Activated CD4-positive, alpha-beta T cell treated with anti-CD3 and anti-CD28 coated beads for 1 hour (primary cell): ENCODE measurements around the gene NCOA1.
"Not testable (repeated sequence)": the region's sequence is repeated elsewhere in the genome, so short reads cannot be mapped to it uniquely, and the experiment has no call there.

ENCODE experiments used
- DNase-seq: peaks from one replicate; pipeline ENCODE4 v3.0.0-alpha.2; 2020

Gene NCOA1

GRCh38 chr2:24477229-24477628, 13.8 kb upstream of the NCOA1 start:
- no peak for DNase-seq

GRCh38 chr2:24478243-24478642, 12.8 kb upstream of the NCOA1 start:
- DNase-seq: no peak

GRCh38 chr2:24480245-24480644, 10.8 kb upstream of the NCOA1 start:
- DNase-seq: no peak

DNA sequence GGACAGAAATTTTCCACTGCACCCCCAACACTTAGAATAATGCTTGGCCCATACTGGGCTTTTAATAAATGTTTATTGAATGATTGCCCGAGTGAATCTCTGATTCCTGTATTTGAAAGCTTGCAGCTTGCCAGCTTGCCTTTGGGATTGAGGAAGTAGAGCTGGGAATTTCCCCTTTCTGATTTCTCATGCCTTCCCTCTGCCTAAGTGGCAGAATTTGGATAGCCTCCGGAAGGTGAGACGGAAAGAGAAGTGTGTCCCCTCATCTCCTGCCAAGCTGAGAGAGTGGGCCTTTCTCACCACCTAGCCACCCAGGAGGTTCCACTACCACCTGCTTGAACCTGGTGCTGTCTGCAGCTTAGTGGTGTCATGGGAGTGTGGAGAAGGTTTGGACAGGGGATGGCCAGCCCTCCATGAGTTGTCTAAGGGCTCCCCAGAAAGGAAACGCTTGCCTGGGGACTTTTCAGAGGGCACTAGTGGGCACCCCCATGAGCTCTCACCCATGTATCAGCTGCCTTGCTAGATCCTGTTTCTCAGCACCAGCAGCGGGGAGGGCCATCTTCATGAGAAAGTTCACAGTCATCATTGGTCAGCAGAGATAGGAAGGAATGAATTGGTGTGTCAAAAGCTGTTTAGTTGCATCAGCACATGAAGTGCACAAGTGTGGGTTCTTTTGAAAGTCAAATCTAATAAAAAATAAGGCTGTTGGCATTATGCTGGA, 8.6 kb upstream of the NCOA1 start:
- no peak for DNase-seq

DNA sequence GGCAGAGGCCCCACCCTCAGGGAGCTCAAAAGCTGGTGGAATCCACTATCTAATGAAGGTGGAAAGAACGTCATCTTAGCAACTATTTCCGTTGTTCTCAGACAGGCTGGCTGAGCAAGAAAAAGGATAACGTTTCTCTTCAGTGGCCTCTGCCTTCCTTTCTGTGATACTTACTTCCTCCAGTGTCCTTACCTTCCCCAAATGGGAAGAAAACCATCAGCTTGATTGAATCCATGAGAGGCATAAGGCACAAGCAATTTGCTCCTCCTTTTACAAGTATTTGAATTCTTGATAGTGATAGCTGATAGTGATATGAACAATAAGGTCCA, 8.1 kb upstream of the NCOA1 start:
- no peak for DNase-seq

DNA sequence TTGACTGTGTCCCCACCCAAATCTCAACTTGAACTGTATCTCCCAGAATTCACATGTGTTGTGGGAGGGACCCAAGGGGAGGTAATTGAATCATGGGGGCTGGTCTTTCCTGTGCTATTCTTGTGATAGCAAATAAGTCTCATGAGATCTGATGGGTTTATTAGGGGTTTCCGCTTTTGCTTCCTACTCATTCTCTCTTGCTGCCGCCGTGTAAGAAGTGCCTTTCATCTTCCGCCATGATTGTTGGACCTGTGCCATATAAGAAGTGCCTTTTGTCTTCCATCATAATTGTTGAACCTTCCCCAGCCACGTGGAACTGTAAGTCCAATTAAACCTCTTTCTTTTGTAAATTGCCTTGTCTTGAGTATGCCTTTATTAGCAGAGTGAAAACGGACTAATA, 6.4 kb upstream of the NCOA1 start:
- not testable (repeated sequence) for DNase-seq

GRCh38 chr2:24485197-24485596, 5.9 kb upstream of the NCOA1 start:
- DNase-seq: no peak

DNA sequence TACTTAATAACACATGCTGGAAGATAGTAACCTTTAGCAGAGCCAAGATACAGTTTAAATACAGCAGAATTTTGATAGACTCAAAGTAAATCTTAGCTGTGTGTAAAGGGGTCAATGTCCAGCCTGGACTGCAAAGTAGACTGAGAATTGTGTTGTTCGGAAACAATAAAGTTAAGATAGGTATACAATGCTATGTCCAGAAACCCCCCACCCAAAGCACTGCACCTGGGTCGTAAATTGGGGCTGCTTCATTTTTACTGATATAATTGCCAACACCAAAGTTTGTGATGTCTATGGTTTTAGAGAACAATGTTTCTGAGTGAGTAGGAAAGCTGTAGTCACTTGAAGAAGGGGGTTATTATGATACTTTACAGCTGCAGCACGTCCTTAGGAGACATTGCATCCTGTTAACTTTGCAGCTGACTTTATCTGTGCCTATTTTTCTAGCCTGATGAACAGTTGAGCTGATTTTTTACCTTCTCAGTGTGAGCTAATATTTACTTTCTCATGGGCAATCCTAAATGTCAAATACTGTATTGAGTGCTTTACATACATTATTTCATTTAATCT, 4.3 kb upstream of the NCOA1 start:
- DNase-seq: no peak

- no peak for DNase-seq
These were observed 1.4 kb upstream of the NCOA1 start for GRCh38 chr2:24489465-24490180.

GRCh38 chr2:24490181-24490689, 819 bp upstream of the NCOA1 start:
- DNase-seq: no peak

DNA sequence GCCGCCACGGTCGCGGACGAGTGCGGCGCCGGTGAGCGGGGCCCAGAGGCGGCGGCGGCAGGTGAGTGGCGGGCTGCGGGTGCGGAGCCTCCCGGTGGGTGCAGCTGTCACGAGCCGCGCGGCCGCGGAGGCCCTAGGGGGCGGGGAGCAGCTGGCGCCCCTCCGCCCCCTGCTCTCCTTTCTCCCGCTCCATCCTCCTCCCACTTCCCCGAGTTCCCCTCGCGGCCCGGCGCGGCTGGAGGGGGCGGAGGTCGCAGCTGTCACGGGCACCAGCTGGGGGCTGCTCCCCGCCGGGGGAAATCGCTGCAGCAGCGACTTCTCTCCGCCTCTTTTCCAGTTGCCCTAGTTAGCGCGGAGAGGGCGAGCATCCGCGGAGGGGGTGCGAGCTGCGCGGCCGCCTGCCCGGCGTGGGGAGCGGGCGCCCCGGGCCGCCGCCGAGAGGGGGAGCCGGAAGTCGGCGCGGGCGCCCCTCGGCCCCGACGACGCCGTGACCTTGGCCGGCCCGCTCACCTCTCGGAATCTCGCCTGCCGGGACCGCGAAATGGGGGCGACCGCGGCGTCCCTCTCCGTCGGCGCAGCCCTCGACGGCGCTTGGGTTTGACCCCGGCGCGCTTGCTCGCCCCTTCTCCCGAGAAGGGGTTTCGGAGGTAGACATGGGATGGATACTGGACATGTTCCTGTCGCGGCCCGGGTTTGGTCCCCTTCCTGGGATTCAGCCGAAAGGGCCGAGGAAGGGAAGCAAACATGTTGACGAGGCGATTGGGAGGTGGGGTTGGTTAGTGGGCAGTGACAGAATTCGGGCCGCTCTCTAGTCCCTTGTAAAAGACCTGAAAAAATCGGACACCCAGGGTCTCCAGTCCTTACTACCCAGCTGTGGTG, 727 bp downstream of the NCOA1 start:
- peak; percentile 42 for DNase-seq

DNA sequence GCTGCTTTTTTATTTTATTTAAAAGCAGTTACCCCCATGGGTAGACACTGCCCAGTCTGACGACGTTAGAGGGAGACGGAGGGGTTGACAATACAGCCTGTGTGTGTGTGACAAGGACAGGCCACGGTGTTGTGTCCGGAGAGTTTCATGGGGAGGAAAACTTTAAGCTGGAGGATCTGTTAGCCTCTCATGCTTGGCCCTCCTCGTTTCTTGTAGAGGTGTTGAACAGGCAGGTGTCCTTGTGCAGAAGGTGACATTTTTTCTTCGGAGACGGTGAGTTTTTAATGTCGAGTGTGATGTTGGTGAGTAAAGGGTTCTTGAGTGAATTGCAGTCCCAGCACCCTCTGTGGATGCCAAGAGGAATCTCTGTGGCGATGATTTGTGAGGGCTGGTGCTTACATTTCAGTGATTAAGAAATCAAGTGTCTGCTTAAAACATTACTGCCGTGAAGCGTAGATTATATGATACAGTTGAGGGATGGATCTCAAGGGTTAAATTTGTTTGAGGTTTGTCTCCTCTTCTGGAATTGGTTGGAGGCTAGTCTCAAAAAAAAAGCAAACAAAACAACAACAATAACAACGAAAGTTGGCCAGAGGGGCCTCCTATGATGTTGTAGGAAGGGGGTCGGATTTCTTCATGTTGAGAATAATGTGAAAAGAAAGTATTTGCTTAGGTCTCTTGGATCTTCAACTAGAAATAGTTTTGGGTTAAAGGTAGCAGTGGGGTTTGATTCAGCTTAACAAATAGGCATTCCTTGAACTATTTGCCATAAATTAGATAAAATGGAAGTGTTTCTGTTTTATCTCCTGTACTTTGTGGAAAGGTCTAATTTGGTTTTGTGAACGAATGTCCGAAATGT, 1.6 kb downstream of the NCOA1 start:
- DNase-seq: no peak

DNA sequence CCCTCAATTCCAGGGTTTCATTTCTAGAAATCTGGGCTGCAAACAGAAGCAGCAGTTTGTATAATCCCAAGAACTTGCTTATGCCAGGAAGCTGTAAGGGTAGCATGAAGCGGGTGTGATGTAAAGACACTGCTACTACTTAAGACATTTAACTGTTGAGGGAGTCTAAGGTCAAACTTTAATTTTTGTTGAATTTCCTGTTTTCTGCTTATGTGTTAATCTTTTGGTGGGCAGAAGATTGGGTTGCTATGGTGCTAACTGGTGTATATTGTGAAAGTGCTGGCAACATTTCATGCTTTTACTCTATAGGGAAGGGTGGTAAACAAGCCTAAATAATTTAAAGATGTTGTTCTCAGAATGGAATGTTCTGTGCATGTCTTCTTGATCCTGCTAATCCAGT, 2.7 kb downstream of the NCOA1 start:
- DNase-seq: no peak

DNA sequence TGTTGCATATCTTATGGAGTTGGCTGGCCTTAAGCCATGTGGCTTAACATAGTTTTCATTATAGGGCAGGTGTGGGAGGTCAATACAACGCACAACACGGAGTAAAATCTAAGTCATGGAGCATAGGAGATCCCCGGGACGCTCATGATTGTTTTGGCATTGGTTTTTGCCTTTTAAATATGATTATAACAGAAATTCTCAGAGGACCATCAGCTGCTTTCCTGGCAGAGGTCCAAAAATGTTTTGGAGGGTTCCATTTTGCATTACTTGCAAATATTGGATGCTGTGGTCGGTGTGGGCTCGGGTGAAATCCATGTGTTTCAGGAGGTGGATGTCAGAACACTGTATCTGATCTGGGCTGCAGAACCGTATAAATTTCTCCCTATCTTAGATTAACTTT, 3.4 kb downstream of the NCOA1 start:
- DNase-seq: no peak

- no peak for DNase-seq
These were observed 4.4 kb downstream of the NCOA1 start for GRCh38 chr2:24495451-24495850.

GRCh38 chr2:24496959-24497358, 5.9 kb downstream of the NCOA1 start:
- no peak for DNase-seq

DNA sequence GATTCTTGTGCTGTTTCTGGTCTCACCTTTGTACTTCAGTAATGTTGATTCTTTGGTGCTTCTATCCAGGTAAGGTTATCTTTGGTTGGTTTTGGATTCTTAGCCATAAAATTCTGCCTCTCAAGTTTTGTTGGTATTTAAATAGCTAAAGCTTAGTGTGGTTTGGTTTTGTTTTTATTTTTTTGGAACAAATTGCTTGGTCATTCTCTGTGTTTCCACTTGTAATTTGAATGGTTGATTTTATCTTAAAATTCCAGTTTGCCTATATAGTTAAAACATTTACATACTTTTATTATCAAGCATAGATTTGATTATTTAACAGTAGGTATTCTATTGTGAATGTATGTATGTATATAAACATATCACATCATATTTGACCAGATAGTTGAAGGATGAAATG, 6.6 kb downstream of the NCOA1 start:
- DNase-seq: no peak

DNA sequence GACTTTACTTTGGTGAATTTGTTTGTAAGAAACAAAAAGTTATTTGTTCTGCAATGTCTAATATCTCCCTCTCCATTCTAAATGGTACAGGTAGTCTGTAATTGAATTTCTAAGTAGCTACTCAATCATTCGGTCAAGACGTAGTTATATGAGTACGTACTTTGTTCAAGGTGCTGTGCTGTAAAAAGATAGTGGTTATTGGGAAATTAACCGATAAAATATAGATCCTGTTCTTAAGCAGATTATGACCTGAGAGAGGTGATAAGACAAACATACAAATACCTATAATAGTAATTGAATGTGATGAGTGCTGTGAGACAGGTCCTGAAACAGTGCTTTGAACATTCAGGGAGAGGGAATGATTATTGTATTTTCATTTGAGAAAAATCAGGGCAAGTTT, 7.1 kb downstream of the NCOA1 start:
- no peak for DNase-seq

DNA sequence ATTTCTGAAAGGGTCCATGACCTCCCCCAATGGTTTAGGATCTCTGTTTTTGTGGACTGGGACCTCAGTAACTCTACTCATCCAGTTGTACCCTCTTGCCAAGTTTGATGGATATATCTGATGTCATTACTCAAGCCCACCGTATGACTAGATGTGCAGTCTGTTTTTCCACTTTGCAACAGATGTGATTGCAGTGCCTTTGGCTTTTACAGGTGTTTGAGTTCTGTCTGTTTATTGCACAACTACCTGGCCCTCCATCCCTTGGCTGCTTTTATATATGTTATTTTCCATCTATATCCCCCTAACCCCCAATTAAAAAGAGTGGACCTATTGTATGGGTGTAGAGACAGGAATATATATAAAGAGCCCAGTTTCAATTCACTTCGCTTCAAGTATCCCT, 10.8 kb downstream of the NCOA1 start:
- no peak for DNase-seq

DNA sequence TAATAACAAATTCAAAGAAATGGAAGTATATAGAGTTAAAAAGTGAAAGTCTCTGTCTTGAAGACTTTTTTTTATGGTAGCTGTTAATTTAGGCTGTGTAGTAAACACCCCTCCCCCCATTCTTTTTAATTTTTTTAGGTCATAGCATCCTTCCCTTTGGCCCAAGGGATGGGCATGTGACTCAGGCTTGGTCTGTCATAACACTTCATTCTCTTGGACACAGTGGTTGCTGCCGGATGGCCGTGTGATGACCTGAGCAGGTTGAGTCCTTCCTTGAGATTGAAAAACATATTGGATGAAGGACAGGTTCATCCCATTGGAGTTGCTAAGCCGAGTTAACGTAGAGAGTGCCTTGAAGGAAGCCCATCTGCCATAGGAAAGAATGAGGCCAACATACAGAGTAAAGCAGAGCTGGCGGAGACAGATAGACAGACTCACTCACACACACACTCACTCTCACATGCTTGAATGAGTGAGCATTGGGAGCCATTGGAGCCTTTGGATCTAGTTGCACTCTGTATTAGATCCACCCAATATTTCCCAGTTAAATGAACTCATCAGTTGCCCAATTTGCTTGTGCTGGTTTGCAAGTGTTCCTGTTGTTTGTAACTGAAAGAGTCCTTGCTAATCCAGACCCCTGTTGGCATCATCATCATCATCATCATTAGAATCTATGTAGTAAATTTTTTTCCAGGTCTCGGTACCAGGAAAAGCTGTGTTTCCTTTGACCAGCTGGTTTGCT, 14.7 kb downstream of the NCOA1 start:
- DNase-seq: no peak

DNA sequence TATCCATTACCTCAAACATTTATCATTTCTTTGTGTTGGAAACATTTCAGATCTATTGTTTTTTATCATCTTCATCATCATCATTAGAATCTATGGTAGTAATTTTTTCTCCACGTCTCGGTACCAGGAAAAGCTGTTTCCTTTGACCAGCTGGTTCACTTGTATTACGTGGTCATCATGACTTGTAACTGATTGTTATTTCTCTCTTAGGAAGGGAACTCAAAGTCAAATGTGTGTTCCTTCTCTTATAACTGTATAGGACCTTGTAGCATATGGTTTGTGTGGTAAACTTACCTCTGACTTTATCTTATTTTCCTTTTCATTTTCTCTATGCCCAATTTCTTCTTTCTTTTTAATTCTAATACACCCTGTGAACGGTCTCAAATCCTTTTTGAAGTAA, 16.5 kb downstream of the NCOA1 start:
- DNase-seq: no peak

DNA sequence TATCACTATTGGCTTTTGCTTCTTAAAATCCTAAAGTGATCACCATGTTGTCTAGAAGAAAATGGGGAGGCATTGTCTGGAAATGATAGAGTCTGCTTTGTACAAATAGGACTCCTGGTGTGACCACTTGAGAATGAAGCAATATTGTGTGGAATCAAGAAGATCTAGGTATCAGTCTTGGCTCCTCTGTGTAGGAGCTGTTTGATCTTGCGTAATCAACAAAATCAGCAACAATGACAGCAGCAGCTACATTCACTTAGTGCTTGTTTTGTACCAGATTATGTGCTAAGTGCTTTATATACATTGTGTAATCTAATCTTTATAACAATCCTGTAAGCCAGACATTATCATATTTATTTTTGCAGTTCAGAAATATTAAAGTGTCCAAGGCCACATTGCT, 17.8 kb downstream of the NCOA1 start:
- DNase-seq: no peak
